Colonic mucosa (tissue), 4 donors: ENCODE measurements around the gene PPP2R5B. TPM values are rescaled to one million over a fixed set of nuclear protein-coding genes. Genes with fewer than 3 reads are reported as not detected.

Source experiments
- DNase-seq: peaks from one replicate; pipeline ENCODE4 v3.0.0-alpha.2; 2020
- H3K27ac ChIP-seq: fragments of 200-600 bp; one replicate; pipeline ENCODE4 v1.8.0; 2021
- H3K27me3 ChIP-seq: fragments of 200-600 bp; one replicate; pipeline ENCODE4 v1.8.0; 2021
- H3K36me3 ChIP-seq: fragments of 200-600 bp; one replicate; pipeline ENCODE4 v1.8.0; 2021
- H3K4me1 ChIP-seq: fragments of 200-600 bp; one replicate; pipeline ENCODE4 v1.8.0; 2021; ENCODE audit warnings: mild to moderate bottlenecking
- H3K4me3 ChIP-seq: fragments of 200-600 bp; one replicate; pipeline ENCODE4 v1.8.0; 2021
- H3K9ac ChIP-seq, 2 donors: one replicate each; pipeline ENCODE4 v1.7.0; 2013; ENCODE audit warnings: control low read depth in 2 of 2, low read depth in 2 of 2, low read length in 2 of 2
- H3K9me3 ChIP-seq: fragments of 200-600 bp; one replicate; pipeline ENCODE4 v1.8.0; 2021
- CTCF ChIP-seq: fragments of 200-600 bp; IDR thresholded peaks from one replicate; pipeline ENCODE4 v1.8.0; 2022; ENCODE audit warnings: antibody characterized with exemption, mild to moderate bottlenecking
- intact Hi-C: fragments of 100-400 bp; cut with DNase I; formaldehyde crosslinking; loops from one replicate; pipeline ENCODE4 v1.14.1; 2022
- total RNA-seq, 2 donors: library from RNA; stranded (reverse); fragmentation: NEBNext Ultra II Directional in 1 of 2; extraction: Animal tissue kit (Norgen Biotek cat#: 25700) in 1 of 2; gene quantifications; one replicate each; pipeline ENCODE4 v1.2.1, GENCODE V29; 2021
- donor health status: healthy.
- donor health status: DM: no; HTN: no; CAD: no.
- donor health status: DM: no; HTN: no; CAD: no.

Gene PPP2R5B
- total RNA-seq, 2 donors from 2014 or later, result 18.6 to 36.1 TPM

GRCh38 chr11:64932324-64932723, 7.8 kb downstream of the PPP2R5B start:
- H3K4me1 ChIP-seq, result no peaks in the 10 kb centered on the region
- TF ChIP-seq CTCF, result no peak
- no peaks in the 10 kb centered on the region for H3K9me3 ChIP-seq
- H3K4me3 ChIP-seq, result no peak overlapping the region
- intact Hi-C loops, result loop anchor here (10.0 kb wide), 1 partner anchor 52 kb away; no protein-coding TSS in a partner anchor
- no peak for DNase-seq
- H3K27ac ChIP-seq, result no peak overlapping the region
- H3K36me3 ChIP-seq, result peaks cover 8% of the 10 kb centered on the region
- H3K9ac ChIP-seq, result no peak overlapping the region
- H3K27me3 ChIP-seq, result no peaks in the 10 kb centered on the region

- H3K9me3 ChIP-seq, result no peaks in the 10 kb centered on the region
- no peak for TF ChIP-seq CTCF
- intact Hi-C loops, result loop anchor here (10.0 kb wide), 1 partner anchor 51 kb away; no protein-coding TSS in a partner anchor
- no peak overlapping the region for H3K4me3 ChIP-seq
- H3K27me3 ChIP-seq, result no peaks in the 10 kb centered on the region
- H3K9ac ChIP-seq, result no peak overlapping the region
- H3K36me3 ChIP-seq, result peaks cover 8% of the 10 kb centered on the region
- no peak for DNase-seq
- no peak overlapping the region for H3K27ac ChIP-seq
- no peaks in the 10 kb centered on the region for H3K4me1 ChIP-seq
These were observed 8.9 kb downstream of the PPP2R5B start for GRCh38 chr11:64933213-64933934.

- no peak overlapping the region for H3K27ac ChIP-seq
- no peak for TF ChIP-seq CTCF
- H3K9ac ChIP-seq, result no peak overlapping the region
- intact Hi-C loops, result loop anchor here (10.0 kb wide), 1 partner anchor 51 kb away; no protein-coding TSS in a partner anchor
- no peak overlapping the region for H3K4me3 ChIP-seq
- H3K36me3 ChIP-seq, result peaks cover 8% of the 10 kb centered on the region
- DNase-seq, result no peak
- no peaks in the 10 kb centered on the region for H3K4me1 ChIP-seq
- H3K27me3 ChIP-seq, result no peaks in the 10 kb centered on the region
- no peaks in the 10 kb centered on the region for H3K9me3 ChIP-seq
These were observed 9.6 kb downstream of the PPP2R5B start for GRCh38 chr11:64933935-64934681.

- intact Hi-C loops, result loop anchor here (10.0 kb wide), 1 partner anchor 50 kb away; no protein-coding TSS in a partner anchor
- H3K27me3 ChIP-seq, result no peaks in the 10 kb centered on the region
- H3K27ac ChIP-seq, result no peak overlapping the region
- DNase-seq, result no peak
- H3K4me1 ChIP-seq, result no peaks in the 10 kb centered on the region
- peaks cover 8% of the 10 kb centered on the region for H3K36me3 ChIP-seq
- H3K4me3 ChIP-seq, result no peak overlapping the region
- TF ChIP-seq CTCF, result no peak
- no peaks in the 10 kb centered on the region for H3K9me3 ChIP-seq
- H3K9ac ChIP-seq, result no peak overlapping the region
These were observed 10.3 kb downstream of the PPP2R5B start for GRCh38 chr11:64934682-64935358.

GRCh38 chr11:64935359-64936081, 11.0 kb downstream of the PPP2R5B start, which contains the start of gene GPHA2:
Gene GPHA2, minus strand, starts transcription at chr11:64935893. Its CDS starts 433 bp downstream, at chr11:64935460.
- Histone ChIP-seq H3K9me3 (no peaks in the 10 kb centered on the region), H3K4me3 (no peak within 1 kb of the TSS), H3K27me3 (no peaks in the 10 kb centered on the region), H3K36me3 (peaks cover 3% of the 10 kb centered on the region), H3K4me1 (no peaks in the 10 kb centered on the region), H3K27ac (no peak within 1 kb of the TSS), H3K9ac (no peak within 1 kb of the TSS)
- TF ChIP-seq CTCF, result no peak
- DNase-seq, result no peak
- intact Hi-C loops, result loop anchor here (10.0 kb wide), 1 partner anchor 49 kb away; no protein-coding TSS in a partner anchor
